Panc1 (cell line): ENCODE measurements around the gene FAM83G. TPM values are rescaled to one million over a fixed set of nuclear protein-coding genes. Genes with fewer than 3 reads are reported as not detected.
A peak's percentile ranks its signal among the peaks of the same experiment; 100 is the strongest.
"Not testable (repeated sequence)": the region's sequence is repeated elsewhere in the genome, so short reads cannot be mapped to it uniquely, and the experiment has no call there.

ENCODE experiments used
- ATAC-seq: fragments of 200-7000 bp; cut with Tn5 transposase; 2 replicates; pipeline ENCODE4 v1.9.1; 2020; ENCODE audit warnings: mild to moderate bottlenecking, moderate library complexity
- Bru-seq: library from RNA; stranded (reverse); fragments of 400-500 nt; gene quantifications from one replicate; lab custom pipeline; 2021; lab: Mats Ljungman, UMichigan
- BruChase-seq, 2 experiments: library from RNA; stranded (reverse); fragments of 400-500 nt; gene quantifications; one replicate each; lab custom pipeline; 2021; lab: Mats Ljungman, UMichigan
- BruUV-seq: library from RNA; stranded (reverse); fragments of 400-500 nt; replicated peaks from 2 replicates; lab custom pipeline; 2021; lab: Mats Ljungman, UMichigan
- CTCF ChIA-PET: fragments of 300-600 bp; sonication (Branson Sonifier 250); formaldehyde crosslinking; loops from one replicate; lab custom pipeline; 2022; ENCODE audit warnings: antibody characterized with exemption; lab: Charles Lee
- POLR2A ChIA-PET: fragments of 300-600 bp; sonication (Branson Sonifier 250); formaldehyde crosslinking; loops from one replicate; lab custom pipeline; 2022; ENCODE audit warnings: antibody characterized with exemption; lab: Charles Lee
- DNase-seq: peaks from one replicate; pipeline ENCODE4 v3.0.0-alpha.2; 2010; ENCODE audit warnings: low read depth, low spot score
- H3K27ac ChIP-seq: 2 replicates; pipeline ENCODE4 v1.5.1; 2011; ENCODE audit warnings: mild to moderate bottlenecking, low read length, inconsistent platforms
- H3K27me3 ChIP-seq: fragments of 200-500 bp; sonication (Bioruptor generic); 2 replicates; pipeline ENCODE4 v1.6.0; 2014; ENCODE audit warnings: low read length, inconsistent platforms; ENCODE audit not compliant: control insufficient read depth, insufficient read depth
- H3K36me3 ChIP-seq: fragments of 200-500 bp; sonication (Bioruptor generic); 2 replicates; pipeline ENCODE4 v1.5.1; 2014; ENCODE audit warnings: inconsistent platforms, mild to moderate bottlenecking, low read length, moderate library complexity; ENCODE audit not compliant: control insufficient read depth, insufficient read depth
- H3K4me1 ChIP-seq: 2 replicates; pipeline ENCODE4 v1.5.1; 2011; ENCODE audit warnings: inconsistent platforms, mild to moderate bottlenecking, low read length, moderate library complexity; ENCODE audit not compliant: control insufficient read depth, insufficient read depth
- H3K4me3 ChIP-seq, 2 experiments: 2 replicates each; pipeline ENCODE4 v1.5.1; 2011 to 2012; ENCODE audit warnings: low read depth in 2 of 2, low read length in 2 of 2, mild to moderate bottlenecking in 2 of 2, inconsistent platforms in 1 of 2, moderate library complexity in 1 of 2
- H3K9me3 ChIP-seq: fragments of 200-500 bp; sonication (Bioruptor generic); 2 replicates; pipeline ENCODE4 v1.5.1; 2014; ENCODE audit warnings: low read depth, mild to moderate bottlenecking, inconsistent platforms, low read length, moderate library complexity; ENCODE audit not compliant: control insufficient read depth, insufficient read depth
- POLR2AphosphoS5 ChIP-seq: IDR thresholded peaks from 2 replicates; pipeline ENCODE4 v1.6.1; 2012; ENCODE audit warnings: mild to moderate bottlenecking, low read depth, low read length, moderate library complexity
- SIN3A ChIP-seq: IDR thresholded peaks from 2 replicates; pipeline ENCODE4 v1.6.1; 2012; ENCODE audit warnings: low read depth, mild to moderate bottlenecking, low read length, moderate library complexity, borderline replicate concordance; ENCODE audit not compliant: insufficient read depth
- TCF7L2 ChIP-seq: IDR thresholded peaks from 2 replicates; pipeline ENCODE4 v1.6.1; 2011; ENCODE audit warnings: mild to moderate bottlenecking, low read depth, low read length, inconsistent platforms
- in situ Hi-C: cut with HindIII; loops from 2 replicates; pipeline ENCODE4 v1.10.0; 2016; ENCODE audit warnings: low sequenced_read_pairs, low pct_unique_long_range_greater_than_20kb
- intact Hi-C: fragments of 100-400 bp; cut with micrococcal nuclease; formaldehyde crosslinking; loops from one replicate; pipeline ENCODE4 v1.10.0; 2022; ENCODE audit not compliant: unreplicated experiment
- long read RNA-seq: library from polyadenylated mRNA; unstranded; transcript quantifications from one replicate; pipeline ENCODE4 v2.0.0, GENCODE V29; 2021; ENCODE audit not compliant: unreplicated experiment
- polyA plus RNA-seq: library from polyadenylated mRNA; unstranded; fragments of >200 nt; gene quantifications from one replicate; pipeline ENCODE4 v1.2.1, GENCODE V29; 2012; ENCODE audit warnings: missing spikeins; ENCODE audit not compliant: insufficient read length
- total RNA-seq: library from RNA; stranded (reverse); gene quantifications from one replicate; pipeline ENCODE4 v1.2.1, GENCODE V29; 2021; ENCODE audit not compliant: unreplicated experiment

The FAM83G gene
- total RNA-seq (17.3 TPM), Bru-seq, nascent RNA (percentile 59 among the genes with signal in this experiment), BruChase-seq, experiment 1, labeled RNA remaining after a 2-hour chase (percentile 64 among the genes with signal in this experiment), BruChase-seq, experiment 2, labeled RNA remaining after a 6-hour chase (percentile 62 among the genes with signal in this experiment)
- 15.6 TPM for polyA plus RNA-seq
- long read RNA-seq, full-length matches to known transcripts: 1 of 43 reads
- long read RNA-seq, partial matches to known transcripts: 41 of 43 reads
- long read RNA-seq, other reads (novel, unspliced or antisense): 1 of 43 reads

- no TSS peak for BruUV-seq
- ATAC-seq (peak; percentile 85), DNase-seq (peak; percentile 28)
- Histone ChIP-seq H3K27me3 (no peaks in the 10 kb centered on the region), H3K9me3 (no peaks in the 10 kb centered on the region), H3K27ac (peak within 1 kb of the TSS; percentile 93), H3K4me1 (peaks cover 9% of the 10 kb centered on the region), H3K36me3 (no peaks in the 10 kb centered on the region; the same call in 1 of the 2 replicates), H3K4me3 (peak within 1 kb of the TSS; percentile 61 to 69)
- no peak for TF ChIP-seq TCF7L2
- peak; percentile 59 for TF ChIP-seq POLR2AphosphoS5
- TF ChIP-seq SIN3A: 0 out of 2 replicates have a peak, but pooled peaks have one; percentile 32
- in situ Hi-C loops: no loop called here
- CTCF ChIA-PET: no interaction called here
- POLR2A ChIA-PET: no interaction called here
- intact Hi-C loops: no loop called here
Measured at GRCh38 chr17:19004421-19005136, at the start of gene FAM83G. Gene FAM83G (minus strand): TSS chr17:19004764. CDS start chr17:19004041, 723 bp downstream.

DNA sequence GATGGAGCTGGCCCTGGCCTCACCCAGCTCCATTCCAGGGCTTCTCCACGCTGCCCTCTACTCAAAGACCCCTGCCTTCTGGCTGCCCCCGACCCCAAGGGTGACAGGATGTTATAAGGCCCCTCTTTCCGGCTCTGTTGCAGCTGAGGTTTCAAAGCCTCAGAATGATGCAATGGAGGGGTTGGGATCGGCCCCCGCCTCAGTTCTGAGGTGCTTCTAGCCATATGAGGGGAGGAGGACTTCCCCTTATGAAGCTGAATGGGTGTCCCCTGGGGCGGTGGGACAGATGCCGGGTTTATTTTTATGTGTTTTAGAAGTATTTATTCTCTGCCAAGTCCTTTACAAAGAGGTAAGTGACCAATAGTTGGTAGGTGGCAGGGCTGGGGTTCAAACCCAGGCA lies 44.3 kb upstream of the FAM83G start:
- H3K4me1 ChIP-seq, H3K36me3 ChIP-seq, H3K4me3 ChIP-seq, H3K27me3 ChIP-seq, in situ Hi-C loops, intact Hi-C loops, H3K27ac ChIP-seq, CTCF ChIA-PET, DNase-seq, H3K9me3 ChIP-seq, BruUV-seq, ATAC-seq, POLR2A ChIA-PET: not testable (repeated sequence)

DNA sequence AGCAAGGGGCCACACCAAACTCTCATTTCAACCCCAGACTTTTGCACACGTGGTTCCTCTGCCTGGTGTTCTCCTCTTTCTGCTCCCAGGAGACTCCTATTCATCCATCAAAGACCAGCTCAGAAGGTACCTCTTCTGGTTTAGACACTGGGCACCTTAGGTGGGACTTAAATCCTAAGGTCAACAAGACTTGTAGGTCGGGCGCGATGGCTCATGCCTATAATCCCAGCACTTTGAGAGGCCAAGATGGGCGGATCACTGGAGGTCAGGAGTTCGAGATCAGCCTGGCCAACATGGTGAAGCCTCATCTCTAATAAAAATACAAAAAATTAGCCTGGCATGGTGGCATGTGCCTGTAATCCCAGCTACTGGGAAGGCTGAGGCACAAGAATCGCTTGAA lies 42.9 kb upstream of the FAM83G start:
- intact Hi-C loops, ATAC-seq, H3K27ac ChIP-seq: not testable (repeated sequence)

DNA sequence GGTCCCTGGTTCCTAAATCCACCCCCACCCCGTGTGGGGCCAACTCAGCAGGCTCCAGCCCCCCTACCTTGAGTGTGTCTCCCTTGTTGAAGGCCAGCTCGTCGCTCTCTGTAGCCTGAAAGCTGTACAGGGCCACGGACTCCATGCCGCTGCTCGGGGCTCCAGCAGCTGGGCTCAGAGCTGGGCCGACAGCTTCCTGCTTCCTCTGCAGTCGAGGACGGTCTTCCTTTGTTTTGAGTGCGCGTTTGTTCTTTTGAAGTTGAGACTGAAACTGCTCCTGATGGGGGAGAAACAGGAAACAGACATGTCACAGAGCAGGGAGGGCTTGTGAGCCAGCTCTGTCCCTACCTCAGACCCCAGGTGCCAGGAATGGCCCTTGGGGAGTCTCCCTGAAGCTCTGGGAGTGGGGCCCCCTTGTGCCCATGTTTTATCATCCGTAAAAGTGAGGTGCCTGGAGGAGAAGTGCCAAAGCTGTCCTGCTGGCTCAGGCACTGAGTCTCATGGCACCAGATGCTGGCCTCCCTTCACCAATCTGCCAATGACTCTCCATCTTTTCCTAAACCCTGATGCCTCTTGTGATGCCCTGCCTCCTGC lies 42.3 kb upstream of the FAM83G start, which contains the start of gene GRAP:
GRAP (minus strand) TSS at position 176 of the 594 bp plus-strand sequence; CDS start at position 145, 31 bp downstream.
- intact Hi-C loops, BruUV-seq, CTCF ChIA-PET, H3K36me3 ChIP-seq, DNase-seq, in situ Hi-C loops, H3K4me1 ChIP-seq, POLR2A ChIA-PET, H3K27ac ChIP-seq, H3K4me3 ChIP-seq, H3K9me3 ChIP-seq, H3K27me3 ChIP-seq: not testable (repeated sequence)
- peak; percentile 34; the same call in 1 of the 2 replicates for ATAC-seq

More for the DNA sequence above, 42.9 kb upstream of the FAM83G start:
- H3K9me3 ChIP-seq, H3K4me1 ChIP-seq, CTCF ChIA-PET, BruUV-seq, in situ Hi-C loops, DNase-seq, POLR2A ChIA-PET, H3K27me3 ChIP-seq, H3K4me3 ChIP-seq, H3K36me3 ChIP-seq: not testable (repeated sequence)

DNA sequence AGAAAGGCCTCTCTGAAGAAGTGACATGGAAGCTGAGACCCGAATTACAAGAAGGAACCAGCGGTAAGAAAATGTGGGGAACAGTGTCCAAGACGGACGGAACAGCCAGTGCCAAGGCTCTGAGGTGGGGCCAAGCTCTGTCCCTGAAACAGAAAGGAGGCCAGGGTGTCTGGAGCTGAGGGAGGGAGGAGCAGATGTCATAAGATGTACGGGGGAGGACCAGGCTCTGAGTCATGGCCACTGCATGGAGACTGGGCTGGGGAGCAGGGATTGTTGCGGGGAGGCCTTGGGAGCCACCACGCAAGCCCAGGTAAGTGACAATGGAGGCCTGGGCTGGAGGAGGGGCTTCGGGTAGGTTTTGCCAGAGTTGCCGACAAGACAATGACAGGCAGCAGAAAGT lies 40.1 kb upstream of the FAM83G start:
- ATAC-seq, POLR2A ChIA-PET, BruUV-seq, H3K27ac ChIP-seq, H3K4me3 ChIP-seq, H3K4me1 ChIP-seq, H3K27me3 ChIP-seq, H3K9me3 ChIP-seq, H3K36me3 ChIP-seq, in situ Hi-C loops, intact Hi-C loops, DNase-seq, CTCF ChIA-PET: not testable (repeated sequence)

- H3K27me3 ChIP-seq, CTCF ChIA-PET, H3K9me3 ChIP-seq, in situ Hi-C loops, H3K27ac ChIP-seq, DNase-seq, H3K4me3 ChIP-seq, H3K4me1 ChIP-seq, intact Hi-C loops, BruUV-seq, POLR2A ChIA-PET, H3K36me3 ChIP-seq, ATAC-seq: not testable (repeated sequence)
Measured at GRCh38 chr17:19043032-19043431, 38.5 kb upstream of the FAM83G start.
